GM12864 (cell line): Measurements from ENCODE around the gene CAPN11.
"Not testable (repeated sequence)": the region's sequence is repeated elsewhere in the genome, so short reads cannot be mapped to it uniquely, and the experiment has no call there.

Experiments used
- DNase-seq: peaks from one replicate; pipeline ENCODE4 v3.0.0-alpha.2; 2011; ENCODE audit warnings: low read depth
- H3K4me3 ChIP-seq: 2 replicates; pipeline ENCODE4 v1.5.1; 2011; ENCODE audit warnings: mild to moderate bottlenecking, low read depth, low read length, control low read depth
- CTCF ChIP-seq: IDR thresholded peaks from 2 replicates; pipeline ENCODE4 v1.5.1; 2011; ENCODE audit warnings: low read depth, mild to moderate bottlenecking, moderate library complexity, low read length, control low read depth, inconsistent platforms; ENCODE audit errors: missing control alignments

The CAPN11 gene

GRCh38 chr6:44180886-44181285 lies 22.3 kb downstream of the CAPN11 start:
- no peak overlapping the region for H3K4me3 ChIP-seq
- no peak for DNase-seq
- TF ChIP-seq CTCF, result no peak

- DNase-seq, H3K4me3 ChIP-seq: not testable (repeated sequence)
Observed at GRCh38 chr6:44181784-44182183, 23.2 kb downstream of the CAPN11 start.

- no peak overlapping the region for H3K4me3 ChIP-seq
- DNase-seq, result no peak
- TF ChIP-seq CTCF, result no peak
Observed at GRCh38 chr6:44182911-44183390, 24.3 kb downstream of the CAPN11 start.

GRCh38 chr6:44183783-44184182 lies 25.2 kb downstream of the CAPN11 start:
- H3K4me3 ChIP-seq, result no peak overlapping the region
- TF ChIP-seq CTCF, result no peak
- DNase-seq, result no peak

- DNase-seq, H3K4me3 ChIP-seq: not testable (repeated sequence)
Observed at GRCh38 chr6:44185356-44185755, 26.7 kb downstream of the CAPN11 start.

GRCh38 chr6:44185953-44186634 lies 27.5 kb downstream of the CAPN11 start:
- no peak overlapping the region for H3K4me3 ChIP-seq
- no peak for TF ChIP-seq CTCF
- no peak for DNase-seq

GRCh38 chr6:44186635-44187025 lies 28.0 kb downstream of the CAPN11 start:
- H3K4me3 ChIP-seq, result no peak overlapping the region
- DNase-seq, result no peak
- TF ChIP-seq CTCF, result no peak

GRCh38 chr6:44188819-44189218 lies 30.2 kb downstream of the CAPN11 start:
- no peak for TF ChIP-seq CTCF
- DNase-seq, result no peak
- H3K4me3 ChIP-seq, result no peak overlapping the region
